DOHH2 (cell line): ENCODE results near the gene ATXN7L1.

Source experiments
- H3F3A ChIP-seq: fragments of 200-600 bp; sonication (generic), shearing (Covaris generic); 2 replicates; pipeline ENCODE4 v1.6.0; 2016; ENCODE audit warnings: antibody characterized with exemption, mild to moderate bottlenecking; ENCODE audit not compliant: control insufficient read depth, insufficient read depth
- H3K27ac ChIP-seq: fragments of 200-600 bp; sonication (generic); 2 replicates; pipeline ENCODE4 v1.5.1; 2014; ENCODE audit warnings: low read depth, mild to moderate bottlenecking, low read length, moderate library complexity
- H3K27me3 ChIP-seq: fragments of 200-600 bp; sonication (generic); 2 replicates; pipeline ENCODE4 v1.6.1; 2014; ENCODE audit warnings: mild to moderate bottlenecking, low read length, mixed read lengths; ENCODE audit not compliant: control insufficient read depth
- H3K36me3 ChIP-seq: fragments of 200-600 bp; sonication (generic); 2 replicates; pipeline ENCODE4 v1.6.1; 2014; ENCODE audit warnings: mild to moderate bottlenecking, low read length, moderate library complexity, mixed read lengths; ENCODE audit not compliant: control insufficient read depth
- H3K4me1 ChIP-seq: fragments of 200-600 bp; sonication (generic); 2 replicates; pipeline ENCODE4 v1.6.1; 2014; ENCODE audit warnings: mild to moderate bottlenecking, low read length, mixed read lengths; ENCODE audit not compliant: control insufficient read depth
- H3K4me2 ChIP-seq: fragments of 200-600 bp; sonication (generic); 2 replicates; pipeline ENCODE4 v1.6.0; 2014; ENCODE audit warnings: mild to moderate bottlenecking, low read length, moderate library complexity
- H3K4me3 ChIP-seq: fragments of 200-600 bp; sonication (generic); 2 replicates; pipeline ENCODE4 v1.5.1; 2014; ENCODE audit warnings: mild to moderate bottlenecking, low read length, mixed read lengths
- H3K79me2 ChIP-seq: fragments of 200-600 bp; sonication (generic); 2 replicates; pipeline ENCODE4 v1.6.1; 2014; ENCODE audit warnings: mild to moderate bottlenecking, low read length, mixed read lengths; ENCODE audit not compliant: control insufficient read depth
- H3K9me2 ChIP-seq: fragments of 200-600 bp; sonication (generic); replicated peaks from 2 replicates; pipeline ENCODE4 v1.6.1; 2014; ENCODE audit warnings: mild to moderate bottlenecking, low read length, mixed read lengths; ENCODE audit not compliant: control insufficient read depth
- H3K9me3 ChIP-seq: fragments of 200-600 bp; sonication (generic); 2 replicates; pipeline ENCODE4 v1.6.1; 2014; ENCODE audit warnings: antibody characterized with exemption, low read length, mixed read lengths; ENCODE audit not compliant: control insufficient read depth, insufficient read depth
- H4K20me1 ChIP-seq: fragments of 200-600 bp; sonication (generic); 2 replicates; pipeline ENCODE4 v1.6.0; 2014; ENCODE audit warnings: low read depth, mild to moderate bottlenecking, antibody characterized with exemption, low read length, moderate library complexity; ENCODE audit not compliant: control insufficient read depth, insufficient read depth
- EZH2phosphoT487 ChIP-seq: fragments of 200-600 bp; sonication (generic); IDR thresholded peaks from 2 replicates; pipeline ENCODE4 v1.6.1; 2017; ENCODE audit warnings: borderline replicate concordance, mild to moderate bottlenecking, antibody characterized with exemption, low read length, moderate library complexity, mixed read lengths
- TF ChIP-seq, protein P1 (sequence below): fragments of 200-600 bp; sonication (generic); IDR thresholded peaks from one replicate; pipeline ENCODE4 v1.5.1; 2014; ENCODE audit warnings: antibody characterized with exemption, mild to moderate bottlenecking, low read depth, low read length; ENCODE audit not compliant: poor library complexity, severe bottlenecking

The ATXN7L1 gene

DNA sequence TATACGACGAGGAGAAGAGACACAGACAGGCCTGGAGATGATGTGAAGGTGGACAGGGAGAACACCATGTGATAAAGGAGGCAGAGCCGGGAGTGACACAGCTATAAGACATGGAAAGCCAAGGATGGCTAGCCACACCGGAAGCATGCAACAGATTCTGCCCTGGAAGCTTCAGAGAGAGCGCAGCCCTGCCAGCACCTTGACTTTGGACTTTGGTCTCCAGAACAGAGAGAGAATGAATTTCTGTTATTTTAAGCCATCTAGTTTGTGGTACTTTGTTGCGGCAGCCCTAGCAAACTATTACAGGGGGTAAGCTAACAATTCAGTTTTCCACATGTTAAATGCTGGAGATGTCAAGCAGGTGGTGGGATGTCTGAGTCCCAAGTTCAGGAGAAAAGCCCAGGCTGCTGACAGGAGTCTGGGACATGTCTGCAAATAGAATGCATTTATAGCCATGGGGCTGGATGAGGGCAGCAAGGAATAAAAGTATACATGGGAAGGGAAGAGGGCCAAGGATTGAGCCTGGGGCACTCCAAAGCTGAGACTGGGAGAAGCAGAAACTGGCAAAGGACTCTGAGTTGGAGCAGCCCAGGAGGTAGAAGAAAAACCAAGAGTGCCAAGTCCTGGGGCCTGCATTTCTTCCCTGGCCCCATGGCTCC lies 65.1 kb downstream of the ATXN7L1 start:
- H3K4me2 ChIP-seq = no peak overlapping the region
- H3K4me3 ChIP-seq = no peak overlapping the region
- no peaks in the 10 kb centered on the region for H3K36me3 ChIP-seq
- H3K4me1 ChIP-seq = peaks cover 10% of the 10 kb centered on the region
- no peak overlapping the region for H3K27ac ChIP-seq
- H3K79me2 ChIP-seq = no peaks in the 10 kb centered on the region
- no peaks in the 10 kb centered on the region for H3F3A ChIP-seq
- TF ChIP-seq, protein P1, sequence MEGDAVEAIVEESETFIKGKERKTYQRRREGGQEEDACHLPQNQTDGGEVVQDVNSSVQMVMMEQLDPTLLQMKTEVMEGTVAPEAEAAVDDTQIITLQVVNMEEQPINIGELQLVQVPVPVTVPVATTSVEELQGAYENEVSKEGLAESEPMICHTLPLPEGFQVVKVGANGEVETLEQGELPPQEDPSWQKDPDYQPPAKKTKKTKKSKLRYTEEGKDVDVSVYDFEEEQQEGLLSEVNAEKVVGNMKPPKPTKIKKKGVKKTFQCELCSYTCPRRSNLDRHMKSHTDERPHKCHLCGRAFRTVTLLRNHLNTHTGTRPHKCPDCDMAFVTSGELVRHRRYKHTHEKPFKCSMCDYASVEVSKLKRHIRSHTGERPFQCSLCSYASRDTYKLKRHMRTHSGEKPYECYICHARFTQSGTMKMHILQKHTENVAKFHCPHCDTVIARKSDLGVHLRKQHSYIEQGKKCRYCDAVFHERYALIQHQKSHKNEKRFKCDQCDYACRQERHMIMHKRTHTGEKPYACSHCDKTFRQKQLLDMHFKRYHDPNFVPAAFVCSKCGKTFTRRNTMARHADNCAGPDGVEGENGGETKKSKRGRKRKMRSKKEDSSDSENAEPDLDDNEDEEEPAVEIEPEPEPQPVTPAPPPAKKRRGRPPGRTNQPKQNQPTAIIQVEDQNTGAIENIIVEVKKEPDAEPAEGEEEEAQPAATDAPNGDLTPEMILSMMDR = no peak
- TF ChIP-seq EZH2phosphoT487 = no peak
- H3K27me3 ChIP-seq = peaks cover 8% of the 10 kb centered on the region
- H3K9me3 ChIP-seq = no peaks in the 10 kb centered on the region
- H3K9me2 ChIP-seq = no peaks in the 10 kb centered on the region
- H4K20me1 ChIP-seq = no peaks in the 10 kb centered on the region

DNA sequence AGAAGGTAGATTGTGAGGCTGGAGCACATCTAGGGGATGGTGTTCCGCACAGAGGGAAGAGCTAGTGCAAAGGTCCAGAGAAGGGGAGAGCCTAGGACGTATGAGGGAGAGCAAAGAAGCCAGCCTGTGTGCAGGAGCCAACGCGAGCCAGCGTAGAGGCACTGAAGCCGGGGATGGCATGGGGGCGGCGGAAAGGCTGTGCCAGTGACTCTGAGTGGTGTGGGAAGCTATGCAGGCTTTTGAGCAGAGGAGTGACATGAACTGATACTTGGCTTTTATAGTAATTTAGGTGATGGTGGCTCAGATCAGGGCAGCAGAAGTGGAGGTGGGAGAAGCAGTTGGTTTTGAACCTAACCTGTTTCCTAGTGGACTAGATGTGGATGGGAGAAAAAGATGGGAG lies 65.8 kb downstream of the ATXN7L1 start:
- no peaks in the 10 kb centered on the region for H3K9me3 ChIP-seq

GRCh38 chr7:105808703-105809590 lies 67.5 kb downstream of the ATXN7L1 start:
- Histone ChIP-seq H3K9me2 (no peaks in the 10 kb centered on the region), H3K27me3 (peaks cover 5% of the 10 kb centered on the region; the same call in 1 of the 2 replicates), H3F3A (no peaks in the 10 kb centered on the region), H3K9me3 (no peaks in the 10 kb centered on the region), H3K27ac (no peak overlapping the region), H3K36me3 (no peaks in the 10 kb centered on the region), H3K79me2 (no peaks in the 10 kb centered on the region), H4K20me1 (no peaks in the 10 kb centered on the region), H3K4me1 (peaks cover 10% of the 10 kb centered on the region), H3K4me2 (peak overlapping the region; percentile 43), H3K4me3 (0 out of 2 replicates have a peak overlapping the region, but pooled peaks have one; percentile 7)
- TF ChIP-seq, protein P1 = no peak
- no peak for TF ChIP-seq EZH2phosphoT487

More for the DNA sequence above, 65.8 kb downstream of the ATXN7L1 start:
- Histone ChIP-seq H3K79me2 (no peaks in the 10 kb centered on the region), H3K27me3 (peaks cover 8% of the 10 kb centered on the region), H3F3A (no peaks in the 10 kb centered on the region), H3K4me3 (no peak overlapping the region), H3K36me3 (no peaks in the 10 kb centered on the region), H3K9me2 (no peaks in the 10 kb centered on the region), H3K4me2 (no peak overlapping the region), H4K20me1 (no peaks in the 10 kb centered on the region), H3K4me1 (peaks cover 10% of the 10 kb centered on the region), H3K27ac (no peak overlapping the region)
- TF ChIP-seq, protein P1 = no peak
- TF ChIP-seq EZH2phosphoT487 = no peak
